GM18858 (cell line): ENCODE data around the gene TP73.
A peak's percentile ranks its signal among the peaks of the same experiment; 100 is the strongest.

Experiments
- ATAC-seq: cut with Tn5 transposase; IDR thresholded peaks from one replicate; pipeline ENCODE4 v1.9.1; 2021; ENCODE audit not compliant: unreplicated experiment

Gene TP73

DNA sequence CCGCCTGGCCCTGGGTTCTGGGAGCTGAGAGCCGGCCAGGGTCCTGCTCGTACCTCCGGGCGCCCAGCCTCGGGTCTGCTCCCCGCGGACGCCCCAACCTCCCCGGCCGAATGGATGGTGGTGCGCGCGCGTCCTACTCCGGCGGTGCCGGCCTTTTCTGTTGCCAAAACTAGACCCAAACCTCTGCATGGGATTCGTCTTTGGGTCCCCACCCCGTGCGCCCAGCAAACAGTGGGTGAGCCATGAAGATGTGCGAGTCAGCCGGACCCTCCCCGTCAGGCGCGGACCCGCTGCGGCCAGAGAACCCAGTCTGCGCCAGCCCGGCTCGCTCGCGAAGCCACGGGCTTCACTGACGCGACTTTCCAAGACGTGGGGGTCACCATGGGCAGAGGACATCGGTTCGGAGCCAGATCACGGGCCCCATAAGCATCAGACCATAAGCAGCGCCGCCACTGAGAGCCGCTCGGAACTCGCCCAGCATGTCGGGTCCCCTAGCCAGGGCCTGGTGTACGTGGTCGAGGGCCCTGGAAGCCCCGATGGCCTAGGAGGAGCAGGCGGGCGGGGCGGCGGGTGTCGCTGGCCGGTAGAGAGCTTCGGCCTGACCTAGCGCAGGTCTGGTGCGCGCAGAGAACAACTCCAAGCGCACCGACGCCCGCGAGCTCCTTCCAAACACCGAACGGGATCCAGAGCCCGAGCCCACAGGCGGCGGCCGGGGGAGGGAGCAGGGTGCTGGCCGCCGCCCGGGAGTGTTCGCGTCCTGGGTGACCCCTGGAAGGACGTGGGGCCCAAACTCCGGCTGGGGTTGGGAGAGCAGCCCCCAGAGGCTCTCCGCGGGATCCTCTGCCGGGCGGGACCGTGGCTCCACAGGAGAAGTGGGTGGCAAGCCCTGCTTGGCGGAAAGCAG is 1.0 kb upstream of the TP73 start:
- ATAC-seq = no peak

- no peak for ATAC-seq
Measured at GRCh38 chr1:3652548-3653285, 401 bp downstream of the TP73 start.

DNA sequence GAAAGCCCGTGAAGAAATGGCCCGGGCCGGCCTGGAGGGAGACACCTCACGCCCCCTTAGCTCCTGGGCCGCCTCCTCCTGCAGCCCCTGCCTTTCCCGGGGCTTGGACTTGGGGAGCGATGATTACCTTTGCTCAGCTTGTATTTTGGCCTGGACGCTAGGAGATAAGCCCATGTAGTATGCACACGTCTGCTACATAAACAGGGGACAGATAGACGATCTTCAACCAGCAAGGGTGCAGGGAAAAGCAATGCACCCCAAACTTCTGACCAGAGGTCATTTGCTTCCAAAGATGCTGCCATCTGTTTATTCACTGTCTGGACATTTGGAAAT is 936 bp downstream of the TP73 start:
- ATAC-seq = no peak

- ATAC-seq = no peak
Measured at GRCh38 chr1:3654549-3655281, 2.4 kb downstream of the TP73 start.

DNA sequence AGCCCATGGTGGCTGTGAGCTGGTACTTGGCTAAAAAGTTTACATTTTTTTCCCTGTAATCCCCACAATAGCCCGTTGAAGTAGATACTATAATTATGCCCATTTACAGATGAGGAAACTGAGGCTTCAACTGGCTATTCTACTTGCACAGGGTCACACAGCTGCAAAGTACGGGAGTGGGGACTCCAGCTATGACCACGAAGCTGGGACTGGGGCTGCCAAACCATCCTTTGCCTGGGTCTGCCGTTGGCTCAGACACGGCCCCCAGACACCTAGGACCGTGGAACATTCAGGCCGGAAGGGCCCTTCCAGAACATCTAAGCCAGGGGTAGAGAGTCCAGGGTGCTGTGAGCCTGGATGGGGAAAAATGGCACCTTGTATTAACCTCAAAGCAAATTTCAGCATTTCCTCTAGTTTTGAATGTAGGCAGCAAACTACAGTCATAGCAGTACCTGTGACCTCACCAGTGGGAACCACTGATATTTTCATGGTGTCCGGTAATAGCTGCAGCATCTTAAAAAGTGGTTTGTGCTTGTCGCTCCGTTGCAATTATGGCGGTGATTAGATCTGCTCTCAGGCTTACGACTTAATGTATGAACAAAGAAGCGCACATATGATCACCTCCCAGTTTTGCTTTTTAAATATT is 4.3 kb downstream of the TP73 start:
- peak; percentile 57 for ATAC-seq

- ATAC-seq = peak; percentile 12
Measured at GRCh38 chr1:3657096-3657475, 4.8 kb downstream of the TP73 start.

- no peak for ATAC-seq
Measured at GRCh38 chr1:3657578-3658230, 5.4 kb downstream of the TP73 start.

- no peak for ATAC-seq
Measured at GRCh38 chr1:3658231-3658615, 5.9 kb downstream of the TP73 start.

- ATAC-seq = no peak
Measured at GRCh38 chr1:3659093-3659492, 6.8 kb downstream of the TP73 start.

DNA sequence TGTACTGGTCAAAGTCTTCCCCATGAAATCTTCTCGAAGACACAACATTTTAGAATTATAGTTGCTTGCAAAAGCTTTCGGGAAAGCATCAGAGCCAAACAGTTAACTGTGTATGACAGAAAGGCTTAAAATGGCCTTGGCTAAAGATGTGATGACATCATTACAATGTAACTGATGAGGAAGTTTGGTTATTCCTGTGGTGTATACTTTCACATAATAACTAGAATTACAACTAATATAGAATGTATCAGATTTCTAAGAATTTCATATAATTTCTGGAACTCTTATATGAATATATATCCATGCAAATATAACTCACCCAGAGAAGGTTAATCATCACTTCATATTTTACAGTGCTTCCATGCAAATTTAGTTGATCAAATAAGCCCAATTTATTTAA is 8.4 kb downstream of the TP73 start:
- no peak for ATAC-seq

DNA sequence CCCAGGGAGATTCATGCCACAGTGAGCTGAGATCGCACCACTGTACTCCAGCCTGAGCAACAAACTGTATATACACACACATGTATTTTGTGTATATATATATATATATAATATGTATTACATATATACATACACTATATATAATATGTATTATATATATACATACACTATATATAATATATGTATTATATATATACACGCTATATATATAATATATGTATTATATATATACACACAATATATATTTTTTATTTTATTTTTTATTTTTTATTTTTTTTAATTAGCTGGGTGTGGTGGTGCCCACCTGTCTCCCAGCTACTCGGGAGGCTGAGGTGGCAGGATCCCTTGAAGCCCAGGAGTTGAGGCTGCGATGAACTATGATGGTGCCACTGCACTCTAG is 9.3 kb downstream of the TP73 start:
- no peak for ATAC-seq

DNA sequence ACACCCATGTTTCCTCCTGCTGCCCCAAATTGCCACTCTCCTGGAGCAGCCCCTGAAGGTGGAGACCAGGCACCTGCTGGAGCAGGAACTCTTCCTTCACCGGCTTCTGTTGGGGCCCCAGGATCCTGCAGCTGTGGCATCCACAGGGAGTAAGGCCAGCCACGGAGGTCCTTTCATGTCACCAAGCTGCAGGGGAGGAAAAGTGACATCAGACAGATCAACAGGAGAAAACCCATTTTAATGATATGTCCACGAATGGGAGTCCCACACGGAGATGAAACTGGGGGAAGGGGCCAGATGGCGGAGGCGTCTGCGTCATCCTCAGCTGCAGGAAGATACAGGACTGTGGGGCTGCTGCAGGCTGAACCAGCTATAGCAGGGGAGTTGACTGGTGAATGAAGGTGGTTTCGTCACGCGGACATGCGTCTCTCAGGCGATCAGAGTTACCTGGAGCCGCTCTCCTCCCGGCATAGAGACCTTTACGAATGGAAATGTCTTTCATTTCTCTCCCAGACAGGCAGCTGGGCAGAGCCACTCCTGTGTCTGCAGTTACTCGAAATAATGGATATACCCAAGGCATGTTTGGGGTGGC is 9.9 kb downstream of the TP73 start:
- ATAC-seq = no peak

DNA sequence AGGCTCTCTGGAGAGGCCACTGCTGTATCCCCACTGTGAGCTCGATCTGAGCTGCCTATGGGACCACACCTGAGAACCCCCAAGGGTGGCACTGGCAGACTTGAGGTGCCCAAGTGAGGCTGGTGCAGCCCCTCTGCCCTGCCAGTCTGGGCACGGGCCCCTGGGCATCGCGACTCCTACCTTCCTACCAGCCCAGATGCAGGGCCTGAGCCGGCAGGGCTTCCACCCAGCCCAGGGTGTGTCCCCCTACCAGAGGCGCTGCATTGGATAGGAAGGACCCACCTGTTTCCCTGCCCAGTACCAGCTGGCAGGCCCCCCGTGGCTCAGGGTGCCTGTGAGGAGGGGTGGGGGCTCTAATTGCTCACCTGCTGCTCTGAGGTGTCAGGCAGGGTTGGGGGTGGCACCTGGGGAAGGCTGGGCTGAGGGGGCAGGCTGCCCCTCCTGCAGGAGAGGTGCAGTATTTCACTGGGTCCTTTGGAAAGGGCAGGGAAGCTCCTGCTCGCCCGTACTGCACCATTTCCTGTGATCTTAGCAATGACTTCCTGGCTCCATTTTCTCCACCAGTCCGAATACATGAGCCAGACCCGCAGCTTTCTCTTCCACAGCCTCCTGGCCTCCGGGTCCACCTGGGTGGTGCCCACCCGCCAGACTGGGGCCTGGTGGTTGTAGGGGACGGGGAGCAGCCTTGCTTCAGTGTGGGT is 11.8 kb downstream of the TP73 start:
- no peak for ATAC-seq

DNA sequence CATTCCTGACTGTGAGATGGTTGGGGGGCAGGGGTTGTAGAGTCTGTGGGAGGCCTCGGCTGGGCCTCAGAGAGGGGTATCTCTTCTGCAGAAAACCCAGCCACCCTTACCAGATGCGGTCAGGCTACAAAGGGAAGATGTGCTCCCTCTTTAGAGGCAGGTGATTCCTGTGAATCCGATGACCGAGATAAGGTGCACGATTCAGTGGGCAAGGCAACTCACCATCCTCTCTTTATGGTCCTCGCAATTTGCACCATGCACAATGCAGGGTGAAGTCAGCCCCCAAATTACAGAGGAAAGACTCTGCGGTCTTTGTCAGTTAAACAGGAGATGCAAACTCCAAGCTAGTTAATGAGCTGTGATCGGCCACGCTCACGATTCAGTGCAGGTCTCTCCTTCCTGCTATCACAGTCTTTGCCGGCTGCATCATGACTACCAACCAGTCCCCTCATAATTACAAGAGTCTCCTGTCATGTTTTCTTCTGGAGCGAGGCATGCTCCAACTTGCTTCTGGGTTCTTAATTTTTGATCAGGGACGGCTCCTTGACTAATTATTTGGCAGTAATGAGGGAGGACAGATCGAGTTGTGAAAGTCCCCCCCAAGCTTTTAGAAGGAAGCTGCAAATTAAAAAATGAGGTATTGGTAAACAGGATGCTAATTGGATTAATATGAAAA is 12.5 kb downstream of the TP73 start:
- ATAC-seq = no peak

DNA sequence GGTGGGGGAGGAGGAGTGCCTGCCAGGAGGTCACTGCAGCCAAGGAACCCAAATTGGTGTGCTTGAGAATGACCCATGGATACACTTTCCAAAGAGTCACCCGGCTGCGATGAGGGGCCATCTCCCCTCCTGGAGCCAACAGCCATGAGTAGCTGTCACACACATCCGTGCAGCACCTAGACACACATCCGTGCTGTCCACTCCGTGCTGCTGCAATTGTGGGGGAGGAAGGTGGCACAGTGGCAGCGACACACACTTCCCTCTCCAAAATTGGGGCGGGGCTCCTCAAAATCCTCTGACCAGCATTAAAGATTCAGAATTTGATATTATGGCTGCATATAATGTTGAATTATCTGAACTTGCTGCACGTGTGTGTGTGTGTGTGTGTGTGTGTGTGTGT is 15.8 kb downstream of the TP73 start:
- no peak for ATAC-seq

DNA sequence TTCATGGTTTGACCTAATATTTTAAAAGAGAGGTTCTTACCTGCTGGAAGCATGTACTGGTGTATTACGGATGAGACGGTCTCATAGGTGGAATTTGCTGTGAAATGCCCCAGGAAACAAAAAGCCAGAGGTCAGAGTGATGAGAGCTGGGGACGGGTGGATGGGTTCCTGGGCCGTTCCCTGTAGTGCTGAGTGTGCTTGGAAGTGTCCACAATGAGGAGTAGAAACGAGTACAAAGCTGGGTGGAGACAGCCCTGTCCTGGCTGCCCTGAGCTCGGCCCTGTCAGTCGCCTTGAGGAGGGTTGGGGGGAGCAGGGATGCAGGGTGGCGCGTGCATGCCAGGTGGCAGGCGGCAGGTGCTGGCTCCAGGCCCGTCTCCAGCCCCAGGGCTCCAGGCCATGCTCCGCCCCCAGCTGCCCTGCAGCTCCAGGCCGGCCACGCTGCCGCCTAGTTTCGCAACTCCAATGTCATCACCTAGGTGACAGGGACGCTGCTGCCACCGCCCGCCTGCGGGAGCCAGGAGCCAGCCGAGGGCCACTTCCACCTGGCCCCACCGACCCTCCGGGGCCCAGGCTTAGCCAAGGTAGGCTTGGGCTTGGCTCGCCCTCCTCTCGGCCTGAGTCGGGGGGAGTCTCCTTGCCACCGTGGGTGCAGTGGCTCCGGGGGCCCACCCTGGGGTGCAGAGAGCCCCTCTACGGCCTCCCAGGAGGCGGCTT is 16.4 kb downstream of the TP73 start:
- no peak for ATAC-seq

DNA sequence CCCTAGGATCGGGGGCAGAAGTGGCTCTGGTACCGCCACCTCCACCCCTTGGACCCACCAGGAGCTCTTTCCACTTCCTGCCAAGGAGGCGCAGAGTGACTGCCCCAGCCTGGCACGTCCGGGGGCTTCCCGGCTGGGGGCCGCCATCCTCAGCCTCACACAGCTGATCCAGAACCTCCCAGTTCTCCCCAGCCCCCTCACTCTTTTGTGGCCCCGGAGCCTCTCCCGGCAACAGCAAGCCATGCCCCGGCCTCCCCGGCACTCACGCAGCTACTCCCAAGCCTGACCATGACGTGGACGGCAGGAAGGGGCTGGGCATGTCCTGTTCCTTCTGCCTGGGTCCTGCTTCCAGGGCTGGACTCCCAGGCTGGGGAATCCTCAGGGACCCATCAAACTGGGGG is 17.1 kb downstream of the TP73 start:
- no peak for ATAC-seq

GRCh38 chr1:3669971-3670431 is 17.7 kb downstream of the TP73 start:
- no peak for ATAC-seq
